ENCODE results near the gene ENTPD7.
"Not testable (repeated sequence)": the region's sequence is repeated elsewhere in the genome, so short reads cannot be mapped to it uniquely, and the experiment has no call there.

Gene ENTPD7, protein sequence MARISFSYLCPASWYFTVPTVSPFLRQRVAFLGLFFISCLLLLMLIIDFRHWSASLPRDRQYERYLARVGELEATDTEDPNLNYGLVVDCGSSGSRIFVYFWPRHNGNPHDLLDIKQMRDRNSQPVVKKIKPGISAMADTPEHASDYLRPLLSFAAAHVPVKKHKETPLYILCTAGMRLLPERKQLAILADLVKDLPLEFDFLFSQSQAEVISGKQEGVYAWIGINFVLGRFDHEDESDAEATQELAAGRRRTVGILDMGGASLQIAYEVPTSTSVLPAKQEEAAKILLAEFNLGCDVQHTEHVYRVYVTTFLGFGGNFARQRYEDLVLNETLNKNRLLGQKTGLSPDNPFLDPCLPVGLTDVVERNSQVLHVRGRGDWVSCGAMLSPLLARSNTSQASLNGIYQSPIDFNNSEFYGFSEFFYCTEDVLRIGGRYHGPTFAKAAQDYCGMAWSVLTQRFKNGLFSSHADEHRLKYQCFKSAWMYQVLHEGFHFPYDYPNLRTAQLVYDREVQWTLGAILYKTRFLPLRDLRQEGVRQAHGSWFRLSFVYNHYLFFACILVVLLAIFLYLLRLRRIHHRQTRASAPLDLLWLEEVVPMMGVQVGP

DNA sequence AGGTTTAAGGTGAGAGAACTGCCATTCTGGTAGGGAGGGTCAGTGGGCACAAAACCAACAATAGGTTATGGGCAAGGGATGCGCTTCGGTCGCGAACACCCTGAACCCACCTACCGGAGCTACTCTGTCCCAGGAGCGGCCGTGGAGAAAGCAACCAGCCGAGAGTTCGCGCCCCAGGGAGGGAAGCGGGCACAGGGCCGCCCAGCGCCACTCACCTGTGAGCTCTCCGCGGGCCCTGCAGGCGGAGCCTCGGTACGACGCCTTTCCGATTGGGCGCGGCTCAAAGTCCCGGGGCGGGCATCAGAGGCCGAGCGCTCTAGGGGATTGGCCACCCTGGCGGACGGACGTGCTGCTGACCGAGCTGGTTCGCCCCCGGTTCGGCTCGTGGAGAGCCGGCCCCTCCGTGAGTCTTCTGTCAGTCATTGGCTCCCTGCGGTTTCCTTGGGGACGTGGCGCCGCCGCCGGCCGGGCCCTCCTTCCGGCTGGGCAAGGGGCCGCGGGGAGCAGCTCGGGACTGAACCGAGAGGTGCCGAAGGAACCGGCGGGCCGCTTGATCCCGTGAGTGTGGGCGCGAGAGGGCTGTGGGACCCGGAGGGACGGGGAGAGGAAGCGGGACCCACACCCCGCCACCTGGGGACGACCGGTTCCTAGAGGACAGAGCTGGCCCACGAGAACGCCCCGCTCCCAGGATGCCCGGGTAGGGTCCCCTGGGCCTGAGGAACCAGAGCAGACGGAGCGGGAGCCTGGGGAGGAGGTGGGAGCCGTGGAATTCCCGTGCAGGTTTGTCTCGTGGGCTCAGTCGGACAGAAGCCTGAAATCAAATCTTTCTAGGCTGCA, at the start of gene ENTPD7:
ENTPD7 (plus strand) TSS at position 479 of the 837 bp plus-strand sequence. CDS start 448 bp downstream, outside the sequence.
- peak; percentile 91 for DNase-seq

DNA sequence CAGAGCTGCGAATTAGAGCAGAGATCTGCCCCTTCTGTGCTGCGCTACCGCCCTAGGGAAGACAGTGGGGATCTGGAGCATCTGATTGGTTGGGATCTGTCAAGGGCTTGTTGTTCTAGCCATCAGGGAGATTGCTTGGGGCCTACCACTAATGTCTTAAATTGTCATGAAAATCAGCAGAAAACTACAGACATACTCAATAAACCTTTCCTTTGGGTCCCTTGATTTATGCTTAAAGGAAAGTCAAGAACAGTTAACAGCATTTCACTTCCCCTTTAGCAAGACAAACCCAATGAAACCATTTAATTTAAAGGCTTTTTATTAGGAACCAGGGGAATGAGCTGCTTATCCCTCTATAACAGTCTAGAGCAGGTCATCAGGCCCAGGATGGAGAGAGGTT, 49.1 kb upstream of the ENTPD7 start:
- DNase-seq: no peak

DNA sequence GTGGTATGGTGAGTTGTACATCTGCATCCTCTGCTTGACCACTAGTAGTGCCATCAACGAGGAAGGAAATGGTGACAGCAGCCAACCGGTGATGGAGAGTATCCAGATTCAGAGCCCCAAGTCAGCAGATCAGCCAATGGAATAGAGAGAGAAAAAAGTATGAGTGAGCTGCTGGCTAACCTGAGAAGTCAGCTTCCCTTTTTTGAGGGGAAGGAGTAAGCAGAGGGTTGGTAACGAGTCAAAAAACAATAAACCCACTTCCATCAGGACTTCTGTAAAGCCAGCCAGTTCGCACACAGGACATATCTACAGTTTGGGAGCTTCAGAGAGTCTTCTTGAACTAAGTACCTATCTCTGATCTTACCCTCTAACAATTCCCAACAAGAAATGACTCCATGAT, 48.0 kb upstream of the ENTPD7 start:
- no peak for DNase-seq

DNA sequence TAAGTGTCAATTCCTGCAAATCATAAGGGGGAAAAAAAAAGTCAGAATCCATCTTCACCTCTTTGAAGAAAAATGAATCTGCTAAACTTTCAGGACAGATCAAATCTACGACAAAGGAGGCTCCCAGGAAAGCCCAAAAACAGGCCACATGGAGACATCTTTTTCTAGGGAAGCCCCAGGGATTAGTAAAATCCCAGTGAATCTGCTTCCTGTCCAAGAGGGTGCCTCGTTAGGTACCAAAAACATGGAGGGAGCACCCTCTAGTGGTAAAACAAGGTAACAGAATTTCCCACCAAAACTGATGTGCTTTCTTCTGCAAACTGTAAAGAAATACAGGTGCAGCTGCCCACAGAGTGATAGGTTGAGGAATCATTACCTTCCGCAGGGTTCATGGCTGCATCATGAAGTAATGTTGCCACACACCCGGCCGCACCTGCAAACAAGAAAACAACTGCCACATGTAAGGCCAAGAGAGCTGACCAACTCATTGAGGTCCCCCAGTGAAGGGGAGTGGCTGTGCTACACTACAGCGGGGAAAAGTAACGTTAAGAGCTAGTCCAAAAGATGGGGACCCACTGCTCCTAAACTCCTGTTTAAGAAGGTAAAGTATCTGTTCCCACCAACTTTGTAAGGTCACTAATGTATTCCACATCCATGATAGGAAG, 47.0 kb upstream of the ENTPD7 start:
- DNase-seq: no peak

DNA sequence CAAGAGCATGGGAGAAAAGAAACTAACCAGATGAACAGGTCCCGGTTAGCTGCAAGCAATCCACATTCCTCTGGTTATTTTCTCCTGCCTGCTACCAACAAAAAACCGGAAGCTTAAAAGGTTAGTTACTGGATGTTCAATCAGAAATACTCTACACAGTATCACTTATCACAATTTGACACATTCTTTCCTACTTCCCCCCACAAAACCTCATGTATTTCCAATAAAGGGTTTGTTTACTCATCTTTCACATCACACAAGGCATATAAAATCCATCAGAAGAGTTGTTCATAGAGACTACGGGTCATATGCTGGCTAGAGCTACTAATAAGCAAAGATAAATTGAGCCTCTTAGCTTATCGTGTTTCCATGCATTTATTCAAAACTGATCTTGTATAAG, 43.9 kb upstream of the ENTPD7 start:
- no peak for DNase-seq

DNA sequence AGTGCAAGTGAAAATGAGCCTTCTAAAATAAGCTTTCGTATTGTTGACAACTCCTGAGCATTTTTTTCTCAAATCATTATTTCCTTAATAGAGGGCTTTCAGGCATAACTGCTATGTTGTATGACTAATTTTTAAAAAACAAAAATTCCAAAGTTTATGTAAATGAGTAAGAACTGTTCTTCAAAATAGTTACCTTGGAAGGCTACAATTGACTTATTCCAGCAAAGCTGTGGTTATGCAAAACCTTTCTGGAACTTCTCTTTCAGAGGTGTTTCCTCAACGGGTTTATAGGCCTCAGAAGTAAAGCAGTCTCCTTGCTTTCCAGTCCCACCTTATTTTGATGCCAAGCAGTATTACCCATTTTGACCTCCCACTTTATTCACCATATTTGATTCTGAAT, 41.6 kb upstream of the ENTPD7 start:
- DNase-seq: no peak

DNA sequence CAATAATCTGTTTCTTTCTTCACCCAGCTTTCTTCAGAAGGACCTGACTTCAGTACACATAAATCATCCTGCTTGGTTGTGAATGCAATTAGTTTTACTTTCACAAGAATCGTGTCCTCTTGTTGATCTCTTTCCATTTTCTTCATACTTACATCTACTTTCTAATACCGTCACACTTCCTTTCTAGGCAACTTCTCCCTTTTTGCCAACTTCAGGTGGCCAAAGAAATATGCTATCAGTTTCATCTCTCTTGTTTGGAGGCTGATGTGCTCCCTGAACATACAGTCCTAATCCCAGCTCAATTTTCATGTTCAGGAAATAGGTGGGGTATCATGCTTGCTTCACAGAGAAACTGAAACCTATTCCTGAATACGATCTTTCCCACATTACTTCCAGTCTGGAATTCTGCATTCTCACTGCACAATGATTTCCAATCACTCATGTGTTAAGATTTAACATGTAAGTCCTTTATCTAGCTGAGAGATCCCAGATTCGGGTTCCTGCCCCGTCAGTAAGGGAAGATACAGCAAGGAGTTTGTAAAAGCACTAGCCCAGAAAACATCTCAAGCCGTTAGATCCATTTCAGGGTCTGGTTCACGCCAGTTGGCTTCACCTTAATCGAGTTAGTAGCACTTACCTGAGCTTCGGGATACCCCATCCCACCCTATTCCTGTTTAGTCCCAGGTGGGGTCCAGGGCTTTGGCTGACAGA, 40.1 kb upstream of the ENTPD7 start:
- DNase-seq: no peak

DNA sequence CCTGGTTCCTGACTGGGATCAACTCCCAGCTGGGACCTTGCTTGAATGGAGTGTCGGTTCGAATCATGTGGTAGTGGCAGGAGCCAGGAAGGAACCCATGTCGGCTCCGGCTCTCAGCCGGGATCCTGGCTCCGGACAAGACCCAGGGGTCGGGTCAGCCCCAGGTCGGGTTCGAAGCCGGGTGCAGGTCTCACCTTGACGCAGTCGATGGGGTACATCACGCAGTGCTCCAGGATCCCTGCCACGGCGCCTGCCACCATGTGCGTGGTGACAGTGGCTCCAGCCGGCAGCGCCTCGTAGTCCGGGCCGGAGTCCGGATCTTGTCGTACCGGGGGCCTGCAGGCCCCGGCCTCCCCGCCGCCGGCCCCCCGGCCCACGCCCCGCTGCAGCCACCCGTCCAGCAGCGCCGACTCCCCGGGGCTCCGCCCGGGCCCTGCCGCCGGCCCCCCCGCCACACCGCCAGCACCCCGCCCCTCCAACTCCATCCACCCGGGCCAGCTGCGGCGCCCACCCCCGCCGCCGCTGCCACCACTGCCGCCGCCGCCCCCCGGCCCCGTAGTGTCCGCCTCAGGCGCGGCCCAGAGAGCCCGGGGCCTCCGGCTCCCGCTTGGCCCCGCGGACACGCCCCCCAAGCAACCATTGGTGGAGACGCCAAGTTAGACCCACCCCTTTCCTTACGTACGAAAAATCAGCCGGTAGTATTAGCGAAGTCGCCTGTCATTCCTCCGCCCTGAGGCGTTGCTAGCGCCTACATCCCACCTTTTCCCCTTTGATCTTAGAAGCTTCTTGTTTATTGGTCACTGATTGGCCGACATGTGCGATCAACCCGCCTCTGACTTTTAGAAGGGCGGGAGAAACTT, 39.2 kb upstream of the ENTPD7 start, which contains the start of gene SLC25A28:
SLC25A28 (minus strand) TSS at position 589 of the 860 bp plus-strand sequence; CDS start at position 485, 104 bp downstream.
- DNase-seq: peak; percentile 98

DNA sequence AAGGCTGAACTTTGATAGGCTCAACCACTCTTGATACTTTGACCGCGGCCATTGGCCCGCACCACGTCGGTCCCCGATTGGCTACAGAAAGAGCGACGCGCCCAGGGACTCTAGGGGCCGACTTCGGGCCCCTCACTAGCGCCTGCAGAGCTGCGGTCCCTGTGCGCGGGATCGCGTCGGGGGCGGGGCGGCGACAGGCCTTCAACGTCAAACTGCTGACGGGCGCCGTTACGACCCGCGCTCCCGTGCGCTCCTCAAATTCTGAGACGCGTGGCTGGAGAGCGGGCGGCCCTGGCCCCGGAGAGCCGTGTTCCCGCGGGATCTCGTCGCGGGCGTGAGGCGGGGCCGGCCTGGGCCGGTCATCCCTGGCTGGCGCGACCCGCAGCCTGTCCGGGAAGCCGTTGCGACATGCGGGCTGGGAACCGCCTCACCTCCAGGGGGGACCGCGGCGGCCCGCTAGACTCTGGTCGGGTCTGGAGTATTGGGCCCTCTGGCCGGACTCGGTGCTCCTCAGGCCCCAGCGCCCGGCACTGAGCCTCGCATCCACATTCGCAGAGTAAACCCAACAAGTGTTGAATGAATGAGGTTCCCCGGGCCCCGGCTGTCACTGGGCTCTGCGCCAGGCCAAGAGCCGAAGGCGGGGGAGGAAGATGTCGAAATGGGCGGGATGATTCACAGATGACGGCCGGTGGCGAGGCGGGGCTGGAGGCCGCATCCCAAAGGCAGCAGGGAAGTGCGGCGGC, 38.4 kb upstream of the ENTPD7 start:
- peak; percentile 92 for DNase-seq

DNA sequence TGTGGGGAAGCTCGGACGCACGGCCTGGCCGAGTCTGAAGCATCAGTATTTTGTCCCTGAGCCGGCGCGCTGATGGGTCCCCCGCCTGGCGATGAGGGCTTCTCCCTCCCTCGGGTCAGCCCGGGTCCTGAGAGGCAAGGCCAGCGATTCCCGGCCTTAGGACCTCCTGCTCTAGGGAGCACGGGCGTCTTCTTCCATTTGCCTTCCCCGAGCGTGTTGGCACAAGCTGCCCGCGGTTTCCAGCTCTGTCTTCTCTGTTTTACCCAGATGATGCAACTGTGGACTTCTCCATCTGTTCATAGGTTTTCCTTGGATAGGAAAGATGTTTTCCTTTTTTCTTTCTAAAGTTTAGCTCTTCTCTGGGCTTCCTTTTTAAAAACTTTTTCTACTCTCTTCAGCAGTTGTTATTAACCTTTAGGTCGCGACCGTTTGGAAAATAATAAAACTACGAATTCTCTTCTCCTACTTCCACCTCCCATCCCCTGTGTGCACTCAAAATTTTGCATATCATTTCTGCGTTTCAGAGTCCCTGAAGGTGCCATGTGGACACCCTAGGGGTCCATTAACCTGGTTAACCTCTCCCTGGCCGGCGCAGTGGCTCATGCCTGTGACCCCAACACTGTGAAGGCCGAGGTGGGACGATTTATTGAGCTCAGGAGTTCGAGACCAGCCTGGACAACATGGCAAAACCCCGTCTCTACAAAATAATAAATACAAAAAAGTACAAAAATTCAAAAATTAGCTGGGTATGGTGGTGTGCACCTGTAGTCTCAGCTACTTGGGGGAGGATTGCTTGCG, 37.7 kb upstream of the ENTPD7 start:
- DNase-seq: no peak

DNA sequence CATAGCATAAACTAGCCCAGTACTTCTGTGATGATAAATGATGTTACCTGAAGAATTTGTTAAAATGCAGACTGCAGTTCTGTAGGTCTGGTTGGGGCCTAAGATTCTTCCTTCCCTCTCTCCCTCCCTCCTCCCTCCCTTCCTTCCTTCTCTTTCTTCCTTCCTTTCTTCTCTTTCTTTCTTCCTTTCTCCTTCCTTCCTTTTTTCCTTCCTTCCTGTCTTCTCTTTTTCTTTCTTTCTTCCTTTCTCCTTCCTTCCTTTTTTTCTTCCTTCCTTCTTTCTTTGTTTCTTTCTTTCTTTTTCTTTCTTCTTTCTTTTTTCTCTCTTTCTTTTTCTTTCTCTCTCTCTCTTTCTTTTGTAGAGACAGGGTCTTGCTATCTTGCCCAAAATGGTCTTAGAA, 35.4 kb upstream of the ENTPD7 start:
- DNase-seq: no peak

DNA sequence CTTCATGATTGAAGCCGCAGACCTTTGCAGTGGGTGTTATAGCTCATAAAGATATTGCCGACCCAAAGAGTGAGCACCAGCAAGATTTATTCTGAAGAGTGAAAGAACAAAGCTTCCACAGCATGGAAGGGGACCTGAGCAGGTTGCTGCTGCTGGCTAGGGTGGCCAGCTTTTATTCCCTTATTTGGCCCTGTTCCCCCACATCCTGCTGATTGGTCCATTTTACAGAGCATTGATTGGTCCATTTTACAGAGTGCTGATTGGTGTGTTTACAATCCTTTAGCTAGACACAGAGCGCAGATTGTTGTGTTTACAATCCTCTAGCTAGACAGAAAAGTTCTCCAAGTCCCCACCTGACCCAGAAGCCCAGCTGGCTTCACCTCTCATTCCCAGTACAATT, 34.2 kb upstream of the ENTPD7 start:
- not testable (repeated sequence) for DNase-seq

DNA sequence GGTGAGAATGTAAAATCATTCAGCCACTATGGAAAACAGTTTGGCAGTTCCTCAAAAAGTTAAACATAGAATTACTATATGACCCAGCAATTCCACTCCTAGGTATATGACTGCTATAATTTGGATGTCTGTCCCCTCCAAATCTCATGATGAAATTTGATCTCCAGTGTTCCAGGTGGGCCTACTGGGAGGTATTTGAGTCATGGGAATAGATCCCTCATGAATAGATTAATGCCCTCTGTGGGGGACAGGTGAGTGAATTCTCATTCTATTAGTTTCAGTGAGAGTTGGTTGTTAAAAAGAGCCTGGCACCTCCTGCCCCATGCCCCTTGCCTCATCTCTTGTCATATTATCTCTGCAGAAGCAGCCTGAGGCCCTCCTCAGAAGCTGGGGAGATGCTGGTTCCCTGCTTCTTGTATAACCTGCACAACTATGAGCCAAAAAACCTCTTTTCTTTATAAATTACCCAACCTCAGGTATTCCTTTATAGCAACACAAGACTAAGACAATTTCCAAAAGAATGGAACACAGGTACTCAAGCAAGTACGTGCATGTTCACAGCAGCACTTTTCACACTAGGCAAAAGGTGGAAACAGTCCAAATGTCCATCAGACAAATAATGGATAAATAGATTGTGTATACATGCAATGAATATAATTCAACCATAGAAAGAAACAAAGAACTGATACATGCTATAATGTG, 30.2 kb upstream of the ENTPD7 start:
- no peak for DNase-seq

DNA sequence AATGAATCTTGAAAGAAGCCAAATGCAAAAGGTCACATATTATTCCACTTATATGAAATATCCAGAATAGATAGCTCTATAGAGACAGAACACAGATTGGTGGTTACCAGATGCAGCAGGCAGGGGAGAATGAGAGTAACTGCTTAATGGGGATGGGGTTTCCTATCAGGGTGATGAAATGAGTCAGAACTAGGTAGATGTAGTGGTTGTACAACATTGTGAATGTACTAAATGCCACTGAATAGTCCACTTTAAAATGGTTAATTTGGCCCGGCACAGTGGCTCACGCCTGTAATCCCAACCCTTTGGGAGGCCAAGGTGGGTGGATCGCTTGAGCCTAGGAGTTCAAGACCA, 29.7 kb upstream of the ENTPD7 start:
- DNase-seq: no peak

DNA sequence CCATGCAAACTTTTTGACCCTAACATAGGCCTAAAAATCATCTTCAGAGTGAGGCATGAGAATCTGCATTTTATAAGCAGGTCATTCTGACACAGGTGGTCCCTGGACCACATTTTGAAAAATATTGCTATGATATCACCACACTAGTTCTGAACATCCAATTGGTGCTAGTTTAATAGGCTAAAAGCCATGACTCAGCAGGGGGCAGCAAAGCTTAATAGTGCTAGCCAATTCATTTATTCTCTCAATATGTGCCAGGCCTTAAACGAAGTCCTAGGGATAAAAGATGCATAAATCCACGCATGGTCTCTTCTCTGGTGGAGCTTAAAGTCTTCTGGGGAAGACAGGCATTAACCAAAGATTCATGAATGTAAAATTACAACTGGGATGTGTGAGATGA, 28.9 kb upstream of the ENTPD7 start:
- DNase-seq: no peak

DNA sequence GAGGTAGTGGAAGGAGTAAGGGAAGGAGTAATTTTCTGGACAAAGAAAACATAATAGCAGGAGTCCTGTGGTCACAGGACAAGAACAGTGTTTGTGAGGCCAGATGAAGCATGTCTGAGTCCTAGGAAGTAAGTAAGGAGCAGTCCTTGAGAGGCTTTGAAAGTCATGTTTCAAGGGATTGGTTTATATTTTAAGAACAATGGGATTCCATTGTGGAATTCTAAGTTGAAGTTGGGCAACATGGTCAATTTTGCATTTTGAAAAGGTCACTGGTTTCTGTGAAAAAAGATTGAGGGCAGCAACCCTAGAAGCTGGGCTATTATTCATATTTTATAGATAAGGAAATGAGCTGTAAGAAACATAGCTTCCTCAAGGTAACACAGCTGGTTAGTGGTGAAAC, 28.3 kb upstream of the ENTPD7 start:
- no peak for DNase-seq

DNA sequence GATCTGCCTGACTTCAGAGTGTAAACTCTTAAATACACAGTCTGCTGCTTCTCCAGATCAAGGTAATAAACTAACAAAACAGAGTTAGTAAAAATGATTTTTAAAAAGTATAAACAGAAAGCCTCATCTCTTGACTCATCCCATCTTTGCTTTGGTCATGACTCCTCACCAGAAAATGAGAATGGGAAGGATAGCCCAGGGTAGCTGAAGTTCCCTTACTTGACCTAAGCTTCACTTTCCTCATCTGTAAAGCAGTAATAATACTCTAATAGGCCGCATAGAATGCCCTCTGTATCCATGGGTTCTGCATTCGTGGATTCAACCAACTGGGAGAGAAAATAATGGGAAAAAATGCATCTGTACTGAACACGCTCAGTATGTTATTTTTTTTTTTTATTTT, 27.8 kb upstream of the ENTPD7 start:
- no peak for DNase-seq

DNA sequence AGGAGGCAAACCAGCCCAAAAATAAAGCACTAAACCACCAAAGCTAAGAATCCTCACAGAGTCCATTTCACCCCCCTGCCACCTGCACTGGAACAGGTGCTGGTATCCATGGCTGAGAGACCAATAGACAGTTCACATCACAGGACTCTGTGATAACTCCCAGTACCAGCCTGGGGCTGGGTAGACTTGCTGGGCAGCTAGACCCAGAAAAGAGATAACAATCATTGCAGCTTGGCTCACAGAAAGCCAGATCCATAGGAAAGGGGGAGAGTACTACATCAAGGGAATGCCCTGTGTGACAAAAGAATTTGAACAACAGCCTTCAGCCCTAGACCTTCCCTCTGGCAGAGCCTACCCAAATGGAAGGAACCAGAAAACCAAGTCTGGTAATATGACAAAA, 25.5 kb upstream of the ENTPD7 start:
- no peak for DNase-seq

DNA sequence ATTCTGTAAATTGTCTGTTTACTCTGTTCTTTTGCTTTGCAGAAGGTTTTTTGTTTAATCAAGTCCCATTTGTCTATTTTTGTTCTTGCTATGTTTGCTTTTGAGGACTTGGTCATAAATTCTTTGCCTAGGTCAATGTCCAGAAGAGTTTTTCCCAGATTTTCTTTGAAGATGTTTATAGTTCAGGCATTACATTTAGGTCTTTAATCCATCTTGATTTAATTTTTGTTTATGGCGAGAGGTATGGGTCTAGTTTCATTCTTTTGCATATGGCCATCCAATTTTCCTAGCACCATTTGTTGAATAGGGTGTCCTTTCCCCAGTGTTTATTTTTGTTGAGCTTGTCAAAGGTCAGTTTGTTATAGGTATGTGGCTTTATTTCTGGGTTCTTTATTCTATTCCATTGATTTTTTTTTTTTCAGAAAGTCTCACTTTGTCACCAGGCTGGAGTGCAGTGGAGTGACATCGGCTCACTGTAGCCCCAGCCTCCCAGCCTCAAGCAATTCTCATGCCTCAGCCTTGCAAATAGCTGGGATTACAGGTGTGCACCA, 11.6 kb upstream of the ENTPD7 start:
- DNase-seq: no peak
